Neural progenitor cell (in vitro differentiated cells): ENCODE data around the gene CMTM4.

ENCODE experiments used
- CTCF ChIP-seq: fragments of 200-600 bp; sonication (generic); IDR thresholded peaks from 2 replicates; pipeline ENCODE4 v1.5.1; 2017; ENCODE audit warnings: antibody characterized with exemption, mild to moderate bottlenecking
- EZH2 ChIP-seq: fragments of 200-600 bp; sonication (generic); IDR thresholded peaks from 2 replicates; pipeline ENCODE4 v1.6.1; 2017; ENCODE audit warnings: antibody characterized with exemption, mild to moderate bottlenecking, moderate library complexity

GRCh38 chr16:66689282-66689681 lies 7.3 kb downstream of the CMTM4 start:
- no peak for TF ChIP-seq CTCF
- TF ChIP-seq EZH2: no peak
